NCI-H748 treated with DMSO at 0.1 percent for 48 hours (cell line): ENCODE measurements around the gene CORIN.
"Not testable (repeated sequence)": the region's sequence is repeated elsewhere in the genome, so short reads cannot be mapped to it uniquely, and the experiment has no call there.

ENCODE experiments used
- DNase-seq: peaks from one replicate; lab custom pipeline; 2025; lab: John Stamatoyannopoulos, UW

The CORIN gene

DNA sequence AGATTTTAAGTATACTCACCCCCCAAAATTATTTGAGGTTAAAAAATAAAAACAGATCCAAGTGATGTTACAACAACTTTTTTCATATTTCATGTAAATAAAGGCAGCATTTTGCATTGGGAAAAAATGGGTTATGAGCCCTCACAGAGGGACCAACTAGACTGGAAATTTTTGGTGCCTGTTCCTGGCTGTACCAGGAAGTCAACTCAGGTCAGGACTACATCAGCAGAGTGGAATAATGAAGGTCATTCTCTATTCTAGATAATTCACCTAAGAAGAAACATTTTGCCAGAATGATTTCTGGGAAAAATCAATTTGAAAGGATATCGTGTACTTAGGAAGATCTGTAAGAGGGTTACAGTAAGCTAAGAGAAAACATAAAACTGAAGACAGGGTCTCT, 66.8 kb downstream of the CORIN start:
- DNase-seq = no peak

DNA sequence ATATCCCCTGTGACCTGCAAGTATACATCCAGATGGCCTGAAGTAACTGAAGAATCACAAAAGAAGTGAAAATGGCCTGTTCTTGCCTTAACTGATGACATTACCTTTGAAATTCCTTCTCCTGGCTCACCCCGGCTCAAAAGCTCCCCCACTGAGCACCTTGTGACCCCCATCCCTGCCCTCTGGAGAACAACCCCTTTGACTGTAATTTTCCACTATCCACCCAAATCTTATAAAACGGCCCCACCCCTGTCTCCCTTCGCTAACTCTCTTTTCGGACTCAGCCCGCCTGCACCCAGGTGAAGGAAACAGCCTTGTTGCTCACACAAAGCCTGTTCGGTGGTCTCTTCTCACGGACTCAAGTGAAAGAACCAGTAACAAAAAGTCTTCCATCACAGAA, 69.9 kb downstream of the CORIN start:
- DNase-seq = not testable (repeated sequence)

DNA sequence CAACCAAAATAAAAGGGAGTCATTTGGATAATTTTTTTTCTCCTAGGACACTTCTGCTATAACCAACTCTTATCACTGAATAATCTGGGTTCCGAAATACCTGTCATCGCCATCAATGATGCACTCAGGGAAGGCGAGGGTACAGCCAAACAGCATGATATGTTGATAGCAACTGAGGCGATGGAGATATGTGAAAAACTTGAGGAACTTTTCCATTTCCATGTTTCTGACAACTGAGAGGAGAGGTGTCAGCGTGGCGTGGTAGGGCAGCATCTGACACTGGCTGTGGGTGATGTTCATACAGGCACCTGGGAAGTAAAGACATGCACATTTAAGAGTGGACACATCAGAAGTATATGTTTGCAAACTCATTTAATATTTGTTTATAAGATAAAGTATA, 74.6 kb downstream of the CORIN start:
- no peak for DNase-seq

DNA sequence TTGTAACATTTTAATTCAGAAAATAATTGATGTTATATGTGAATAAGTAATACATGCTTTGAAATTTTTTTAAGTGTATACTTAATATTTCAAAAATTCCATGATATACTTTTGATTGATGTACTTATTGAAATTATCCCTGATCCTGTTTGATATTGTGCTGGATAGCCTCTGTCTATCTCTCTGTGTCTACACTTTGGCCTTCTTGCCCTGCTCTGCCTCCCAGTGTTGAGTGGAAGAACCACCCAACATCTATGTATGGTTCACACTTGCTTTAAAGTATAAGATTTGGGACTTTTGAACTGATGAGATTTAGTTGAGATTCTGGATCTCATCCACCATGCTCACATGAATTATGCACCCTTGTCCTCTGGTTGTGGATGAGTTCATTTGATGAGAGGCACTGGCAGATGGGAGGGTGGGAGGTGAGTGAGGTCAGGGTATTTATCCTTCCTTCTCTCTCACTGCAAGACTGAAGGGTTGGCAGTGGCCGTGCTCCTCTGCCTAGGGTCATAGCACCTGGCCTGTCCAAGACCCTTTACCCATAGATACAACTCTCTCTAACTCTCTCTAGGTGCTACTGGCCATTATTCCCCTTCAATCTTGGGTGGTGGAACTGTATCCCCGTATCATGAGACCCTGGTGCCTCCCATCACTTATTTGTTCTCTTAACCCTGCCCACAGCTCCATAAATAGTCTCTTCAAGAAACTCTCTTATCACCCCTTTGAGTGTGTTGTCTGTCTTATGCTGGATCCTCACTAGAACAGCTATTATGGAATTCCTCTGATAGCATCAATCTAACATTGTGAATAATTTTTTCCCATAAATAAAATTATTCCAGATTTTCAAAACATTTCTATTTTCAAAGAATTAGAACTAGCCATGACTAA, 75.2 kb downstream of the CORIN start:
- DNase-seq = no peak

DNA sequence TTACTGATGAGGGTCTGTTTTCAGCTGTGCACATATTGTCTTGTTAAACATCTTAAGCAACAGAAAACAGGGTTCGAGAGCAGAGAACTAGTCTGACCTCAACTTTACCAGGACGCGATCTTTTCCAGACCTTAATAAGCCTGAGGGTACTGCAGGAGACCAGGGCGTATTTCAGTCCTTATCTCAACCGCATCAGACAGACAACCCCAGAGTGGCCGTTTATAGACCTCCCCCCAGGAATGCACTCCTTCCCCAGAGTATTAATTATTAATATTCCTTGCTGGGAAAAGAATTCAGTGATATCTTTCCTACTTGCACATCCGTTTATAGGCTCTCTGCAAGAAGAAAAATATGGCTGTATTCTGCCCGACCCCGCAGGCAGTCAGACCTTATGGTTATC, 84.6 kb downstream of the CORIN start:
- not testable (repeated sequence) for DNase-seq

DNA sequence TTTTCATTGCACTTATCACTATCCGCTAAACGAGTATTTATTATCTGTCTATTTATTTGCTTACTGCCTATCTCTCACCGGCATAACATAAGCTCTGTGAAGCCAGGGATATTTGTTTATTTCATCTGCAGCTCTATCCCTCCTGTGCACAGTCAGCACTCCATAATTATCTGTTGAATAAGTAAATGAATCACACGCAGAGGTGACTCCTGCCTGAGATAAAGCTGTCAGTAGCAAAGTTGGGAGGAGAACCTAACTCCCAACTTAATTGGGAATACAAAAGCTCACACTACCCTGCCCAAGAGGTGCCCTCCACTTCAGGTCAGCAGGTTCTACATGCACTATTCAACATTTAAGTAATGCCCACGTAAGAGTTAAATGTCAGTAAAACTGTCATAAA, 85.7 kb downstream of the CORIN start:
- no peak for DNase-seq

DNA sequence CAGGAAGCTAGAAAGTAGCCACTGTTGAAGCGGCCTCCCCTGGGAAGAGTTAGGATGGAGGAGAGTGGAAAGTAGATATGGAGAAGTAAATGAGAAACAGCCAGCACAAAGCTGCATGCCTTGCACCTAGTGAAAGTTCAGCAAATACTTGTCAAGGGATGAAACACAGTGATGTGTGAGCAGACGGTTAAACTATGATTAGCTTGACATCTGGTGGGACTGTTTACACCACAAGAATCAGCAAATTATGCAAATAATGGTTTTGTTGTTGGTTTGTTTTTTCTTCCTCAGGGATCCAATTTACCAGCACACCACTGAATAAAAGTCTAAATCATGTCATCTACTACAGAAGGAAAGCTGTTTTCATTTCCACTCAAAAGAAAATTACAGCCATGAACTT, 87.1 kb downstream of the CORIN start:
- DNase-seq = no peak

DNA sequence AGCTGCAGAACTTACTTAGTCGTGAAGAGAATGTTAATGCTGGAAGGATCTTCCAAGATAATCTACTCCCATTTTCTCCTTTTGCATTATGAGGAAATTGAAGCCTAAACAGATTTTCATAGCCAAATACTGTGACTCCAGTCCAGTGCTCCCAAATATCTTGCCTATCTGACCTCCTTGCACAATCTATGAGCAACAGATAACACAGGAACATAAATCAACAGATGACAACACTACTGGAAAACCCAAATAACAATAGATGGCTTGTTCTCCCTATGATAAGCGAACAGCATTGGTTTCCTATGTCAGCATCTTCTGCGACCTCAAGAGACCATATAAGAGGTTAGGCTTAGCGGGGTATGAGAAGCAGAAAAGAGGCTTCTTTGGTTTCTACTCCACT, 88.0 kb downstream of the CORIN start:
- no peak for DNase-seq

DNA sequence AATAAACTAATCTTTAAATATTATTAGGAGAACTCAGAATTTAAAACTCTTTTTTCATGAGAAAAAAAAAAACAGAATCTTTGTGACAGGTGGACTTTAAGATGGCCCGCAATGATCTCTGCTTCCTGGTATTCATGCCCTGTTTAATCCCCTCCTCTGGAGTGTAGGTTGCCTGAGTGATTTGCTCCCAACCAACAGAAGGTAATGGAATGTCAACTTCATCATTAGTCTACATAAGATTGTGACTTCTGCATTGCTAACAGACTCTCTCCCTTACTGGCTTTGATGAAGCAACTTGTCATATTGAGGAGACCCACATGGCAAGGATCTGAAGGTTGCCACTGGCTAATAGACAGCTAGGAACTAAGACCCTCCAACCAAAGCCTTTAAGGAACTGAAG, 88.8 kb downstream of the CORIN start:
- no peak for DNase-seq

DNA sequence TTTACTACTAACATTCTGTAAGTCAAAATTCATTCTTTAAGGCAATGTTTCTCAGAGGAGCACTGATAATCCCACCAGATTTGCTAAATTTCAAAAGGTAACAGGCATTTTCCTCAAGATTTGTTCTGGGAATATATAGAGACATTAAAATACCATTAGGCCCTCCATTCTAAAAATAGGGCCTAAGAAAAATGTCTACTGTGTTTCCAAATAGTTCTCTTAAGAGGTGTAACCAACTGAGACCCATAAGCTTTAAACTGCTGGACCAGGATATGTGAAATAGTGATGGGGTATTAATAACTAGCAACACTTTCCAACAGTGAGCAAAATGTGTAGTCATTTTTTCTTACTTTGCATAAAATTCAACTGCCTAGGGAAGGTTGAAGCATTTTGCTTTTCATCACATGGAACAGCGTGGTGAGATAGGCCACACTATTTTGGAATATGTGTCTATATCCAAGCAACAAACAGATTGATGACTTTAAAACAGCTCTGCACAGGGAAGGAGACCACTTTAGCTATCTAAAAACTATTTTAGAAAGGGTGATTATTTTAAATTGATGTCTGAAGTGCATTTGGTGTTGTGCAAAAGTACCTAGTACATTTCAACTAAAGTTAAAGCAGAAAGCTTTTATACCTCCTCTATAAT, 89.9 kb downstream of the CORIN start:
- DNase-seq = no peak

DNA sequence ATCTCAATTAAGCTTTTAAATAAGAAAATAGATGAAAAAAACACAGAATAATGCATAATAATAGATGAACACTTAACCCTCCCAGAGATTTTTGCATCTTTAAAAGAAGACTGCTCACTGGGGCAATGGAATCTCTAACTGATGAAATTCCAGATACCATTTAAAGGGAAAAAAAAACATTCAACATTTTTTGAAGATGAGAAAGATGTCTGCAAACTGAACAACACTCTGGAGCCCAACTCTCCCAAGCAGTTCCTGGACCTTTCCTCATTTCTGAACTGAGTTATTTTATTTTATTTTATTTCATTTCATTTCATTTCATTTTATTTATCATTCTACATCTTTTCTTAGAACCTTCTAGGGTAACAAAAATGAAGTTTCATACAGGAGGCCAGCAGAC, 90.7 kb downstream of the CORIN start:
- no peak for DNase-seq

DNA sequence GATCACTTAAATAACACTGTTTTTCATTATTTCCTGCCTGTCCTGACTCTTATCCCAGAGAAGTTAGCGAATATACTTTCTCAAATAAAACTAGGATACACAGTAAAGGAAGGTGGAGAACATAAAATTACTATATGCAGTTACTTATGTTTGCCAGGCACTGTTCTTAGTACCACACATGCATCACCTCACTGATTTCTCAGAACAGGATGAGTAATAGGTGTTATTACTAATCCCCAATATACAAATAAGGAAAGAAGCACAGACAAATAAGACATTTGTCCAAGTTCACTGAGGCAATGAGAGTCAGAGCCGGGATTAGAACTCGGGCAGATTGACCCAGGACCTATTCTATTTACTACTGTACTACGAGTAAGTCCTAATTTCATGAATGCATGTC, 91.7 kb downstream of the CORIN start:
- no peak for DNase-seq

DNA sequence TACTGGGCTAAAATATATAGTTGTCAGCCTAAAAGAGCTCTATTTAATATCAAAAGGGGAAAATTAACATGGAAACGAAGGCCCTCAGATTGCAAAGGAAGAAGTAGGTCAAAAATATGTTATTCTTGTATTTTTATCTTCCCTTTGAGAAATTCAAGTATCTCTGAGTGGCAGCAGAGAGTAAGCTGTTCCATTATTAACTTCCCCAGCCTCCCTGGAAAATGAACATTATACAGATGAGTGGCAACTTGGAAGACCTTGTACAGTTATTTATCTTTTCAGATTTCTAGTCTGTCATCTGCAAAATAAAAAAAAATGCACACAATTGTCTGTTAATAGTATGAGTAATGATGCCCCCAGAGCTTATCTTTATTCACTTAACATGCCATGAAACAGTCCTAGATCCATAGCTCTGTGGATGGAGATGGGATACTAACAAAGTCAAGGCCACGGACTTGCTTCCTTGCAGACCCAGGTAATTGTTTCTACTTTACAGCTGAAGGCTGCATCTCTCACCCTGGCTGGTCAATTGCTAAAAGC, 93.0 kb downstream of the CORIN start:
- no peak for DNase-seq

DNA sequence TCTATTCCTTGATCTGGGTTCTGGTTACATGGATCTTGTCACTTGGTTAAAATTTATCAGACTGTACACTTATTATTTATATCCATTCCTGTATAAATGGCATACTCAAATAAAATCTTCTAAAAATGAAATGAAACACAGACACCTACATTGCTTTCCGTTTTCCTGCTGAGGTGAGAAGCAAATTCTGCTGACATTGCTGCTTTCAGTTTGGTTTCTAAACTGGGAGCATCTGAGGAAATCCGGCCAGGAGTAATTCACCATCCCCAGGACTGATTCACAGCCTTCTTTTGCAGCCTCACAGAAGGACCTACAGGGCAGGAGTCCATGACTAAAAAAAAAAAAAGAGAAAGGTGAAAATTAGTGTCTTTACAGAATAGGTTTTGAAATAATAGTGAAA, 93.6 kb downstream of the CORIN start:
- DNase-seq = no peak

DNA sequence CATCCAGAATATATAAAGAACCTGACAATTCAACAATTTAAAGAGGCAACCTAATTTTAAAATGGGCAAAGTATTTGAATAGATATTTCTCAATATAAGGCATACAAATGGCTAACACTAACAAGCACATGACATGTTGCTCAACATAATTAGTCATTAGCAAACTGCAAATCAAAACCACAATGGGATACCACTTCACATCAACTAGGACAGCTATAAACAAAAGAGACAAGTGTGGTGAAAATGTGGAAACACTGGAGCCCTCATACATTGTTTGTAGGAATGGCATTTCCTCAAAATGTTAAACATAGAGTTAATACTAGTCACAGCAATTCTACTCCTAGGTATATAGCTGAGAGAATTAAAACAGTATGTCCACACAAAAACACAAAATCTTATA, 96.7 kb downstream of the CORIN start:
- DNase-seq = no peak

DNA sequence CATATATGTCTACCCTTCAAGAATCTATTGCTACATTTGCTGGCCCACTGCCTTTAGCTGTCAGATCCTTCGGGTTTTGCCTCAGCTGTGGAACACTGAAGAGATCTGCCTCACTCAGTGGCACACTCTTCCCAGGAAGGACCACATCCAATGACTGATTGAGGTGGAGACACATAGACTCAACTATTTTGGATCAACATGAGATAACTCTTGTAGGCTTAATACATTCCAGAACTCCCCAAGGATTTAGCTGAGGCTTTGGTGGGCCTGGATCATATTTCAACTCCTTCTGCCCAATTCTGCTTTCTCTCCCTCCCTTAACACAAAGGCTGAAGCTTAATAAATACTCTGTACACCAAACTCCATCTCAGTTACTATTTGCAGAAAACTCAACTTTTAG, 100.5 kb downstream of the CORIN start:
- DNase-seq = no peak

DNA sequence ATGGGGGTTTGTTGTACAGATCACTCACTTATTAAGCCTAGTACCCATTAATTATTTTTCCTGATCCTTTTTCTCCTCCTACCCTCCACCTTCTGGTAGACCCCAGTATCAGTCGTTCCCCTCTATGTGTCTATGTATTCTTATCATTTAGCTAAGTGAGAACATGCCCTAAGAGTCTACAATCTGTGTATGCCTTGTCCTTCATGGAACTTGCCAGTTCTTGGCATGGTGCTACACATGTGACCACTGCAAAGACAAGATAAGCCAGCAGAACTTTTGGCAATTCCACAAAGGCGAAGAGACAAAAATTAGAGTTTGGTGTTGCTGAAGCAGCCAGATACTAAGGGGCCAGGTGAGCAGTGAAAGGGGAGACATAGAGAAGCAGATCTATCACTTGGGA, 101.3 kb downstream of the CORIN start:
- no peak for DNase-seq

DNA sequence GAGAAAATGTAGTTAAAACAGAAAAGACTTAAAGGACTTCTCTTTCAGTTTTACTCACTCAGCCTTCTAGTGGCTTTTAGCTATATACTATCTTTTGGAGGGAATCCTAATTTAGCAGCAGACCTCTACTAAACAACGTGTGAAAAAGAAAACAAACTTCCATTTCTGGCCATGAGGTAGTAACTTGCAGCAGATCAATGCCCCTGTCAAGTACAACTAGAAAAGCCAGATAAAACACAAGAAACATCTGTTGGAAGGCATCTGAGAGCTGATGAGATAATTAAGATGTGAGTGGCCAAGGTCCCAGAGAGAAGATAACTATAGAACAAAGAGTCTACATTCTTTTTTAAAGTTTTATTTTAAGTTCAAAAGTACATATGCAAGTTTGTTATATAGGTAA, 101.7 kb downstream of the CORIN start:
- no peak for DNase-seq

DNA sequence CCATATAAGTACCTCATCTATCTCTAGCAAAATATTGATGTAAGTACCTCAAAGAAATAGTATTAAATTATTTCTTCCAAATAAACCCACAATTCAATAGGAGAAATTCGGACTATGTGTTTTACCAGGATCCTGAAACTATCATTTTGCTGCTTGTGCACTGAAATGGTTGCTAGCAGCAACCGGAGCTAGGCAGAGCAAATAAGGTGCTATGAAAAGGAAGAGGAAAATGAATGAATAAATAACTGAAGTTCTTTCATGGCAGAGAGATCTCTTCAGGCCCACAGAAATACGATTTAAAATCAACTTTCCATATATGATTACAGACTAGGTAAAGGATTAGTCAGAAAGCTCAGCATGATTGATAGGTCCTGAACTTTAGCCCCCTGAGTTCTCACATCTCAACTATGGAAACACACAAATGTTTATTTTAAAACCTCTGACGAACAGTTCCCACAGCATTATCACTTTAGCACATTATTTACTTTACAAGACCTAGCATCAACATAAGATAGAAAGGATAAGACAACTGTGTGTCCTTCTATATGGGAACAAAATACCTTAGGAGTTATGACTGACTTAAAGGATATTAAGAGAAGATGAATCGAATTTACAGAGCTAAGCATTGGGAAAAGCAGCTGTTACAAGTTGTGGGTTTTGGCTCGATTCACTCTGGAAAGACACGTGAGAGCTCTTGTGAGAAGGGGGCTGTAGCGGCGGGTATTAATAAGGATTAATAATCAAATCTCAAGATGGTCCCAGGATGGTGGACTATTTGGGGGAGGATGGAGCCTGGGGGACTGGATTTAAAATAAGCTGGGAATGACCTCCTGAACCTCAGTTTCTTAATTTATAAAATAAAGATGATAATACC, 104.3 kb downstream of the CORIN start:
- no peak for DNase-seq

DNA sequence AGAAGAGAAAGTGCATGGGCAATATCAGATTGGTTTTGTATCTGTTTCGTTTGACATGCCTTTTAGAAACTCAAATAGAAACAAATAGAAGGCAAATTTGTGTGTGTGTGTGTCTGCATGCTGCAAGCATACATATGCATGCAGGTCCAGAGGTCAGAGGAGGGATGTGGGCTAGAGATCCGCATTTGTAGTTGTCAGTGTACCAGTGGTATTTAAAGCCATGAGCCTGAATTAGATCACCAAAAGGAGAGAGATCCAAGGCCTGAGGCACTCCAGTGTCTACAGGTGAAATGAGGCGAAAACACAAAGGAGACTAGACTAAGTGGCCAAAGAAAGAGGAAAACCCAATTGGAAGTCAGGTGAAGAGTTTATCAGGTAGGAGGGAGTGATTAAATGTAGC, 106.7 kb downstream of the CORIN start:
- no peak for DNase-seq

DNA sequence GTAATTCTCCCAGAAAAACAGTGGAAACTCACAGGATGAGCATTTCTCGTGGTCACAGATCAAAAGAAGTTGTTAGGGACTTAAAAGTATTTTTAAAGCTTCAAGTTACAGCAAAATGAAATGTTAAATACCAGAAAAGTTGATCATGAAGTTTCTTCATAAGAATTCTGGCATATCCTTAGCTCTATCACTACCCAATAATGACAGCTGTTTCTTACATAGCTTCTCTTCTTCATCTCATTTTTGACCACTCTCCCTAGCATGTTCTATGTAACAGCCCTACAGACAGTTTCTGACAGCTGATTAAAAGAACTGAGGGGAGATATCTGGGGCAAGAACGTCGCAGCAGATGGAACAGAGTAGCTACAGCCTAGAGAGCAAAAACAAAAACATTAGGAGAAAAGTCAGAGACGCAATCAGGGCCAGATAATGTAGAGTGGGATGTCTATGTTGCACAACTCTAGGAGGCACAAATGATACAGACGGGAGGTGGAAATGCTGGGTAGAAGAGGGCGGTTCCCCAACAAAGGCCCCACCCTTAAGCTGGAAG, 108.7 kb downstream of the CORIN start:
- DNase-seq = no peak

DNA sequence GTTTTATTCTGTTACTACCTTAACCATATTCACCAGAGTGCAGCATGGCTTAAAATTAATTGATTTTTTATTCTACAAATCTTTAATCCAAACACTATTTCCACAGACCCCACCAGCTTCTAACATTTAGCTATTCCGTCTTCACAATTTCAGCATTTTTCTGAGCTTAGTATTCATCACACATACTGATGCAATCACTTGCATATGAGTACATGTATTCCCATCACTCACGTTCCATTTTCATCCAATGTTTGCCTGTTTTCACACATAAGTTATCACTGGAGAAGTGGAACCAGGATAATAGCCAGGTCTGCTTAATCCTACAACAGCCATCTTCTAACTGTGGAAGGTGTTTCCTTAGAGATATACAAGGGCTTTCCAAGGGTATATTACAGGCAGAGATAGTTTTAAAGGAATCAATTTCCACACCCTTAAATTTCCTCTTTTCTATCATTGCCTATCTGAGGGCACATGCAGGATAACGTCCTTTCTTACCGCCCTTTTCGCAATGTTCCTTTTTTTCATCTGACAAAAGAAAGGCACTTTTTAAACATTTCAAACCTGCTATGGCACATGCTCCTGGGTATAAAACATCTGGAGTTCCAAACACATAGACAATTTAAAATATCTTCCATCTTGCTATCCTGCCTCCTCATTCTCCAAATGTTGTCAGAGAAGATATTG, 115.8 kb downstream of the CORIN start:
- DNase-seq = no peak
